ENCODE measurements around the gene TTC39C. TPM values are rescaled to one million over a fixed set of nuclear protein-coding genes. Genes with fewer than 3 reads are reported as not detected.

The TTC39C gene
- total RNA-seq, 2 experiments from 2014 or later = 55.8 to 56.4 TPM

GRCh38 chr18:23990474-23991410 is 23.8 kb upstream of the TTC39C start:
- CTCF ChIA-PET = interaction anchor here (1.0 to 1.1 kb wide), 2 partner anchors 10 to 12 kb away, joined by 3 read pairs; no protein-coding TSS in a partner anchor
- POLR2A ChIA-PET = no interaction called here

DNA sequence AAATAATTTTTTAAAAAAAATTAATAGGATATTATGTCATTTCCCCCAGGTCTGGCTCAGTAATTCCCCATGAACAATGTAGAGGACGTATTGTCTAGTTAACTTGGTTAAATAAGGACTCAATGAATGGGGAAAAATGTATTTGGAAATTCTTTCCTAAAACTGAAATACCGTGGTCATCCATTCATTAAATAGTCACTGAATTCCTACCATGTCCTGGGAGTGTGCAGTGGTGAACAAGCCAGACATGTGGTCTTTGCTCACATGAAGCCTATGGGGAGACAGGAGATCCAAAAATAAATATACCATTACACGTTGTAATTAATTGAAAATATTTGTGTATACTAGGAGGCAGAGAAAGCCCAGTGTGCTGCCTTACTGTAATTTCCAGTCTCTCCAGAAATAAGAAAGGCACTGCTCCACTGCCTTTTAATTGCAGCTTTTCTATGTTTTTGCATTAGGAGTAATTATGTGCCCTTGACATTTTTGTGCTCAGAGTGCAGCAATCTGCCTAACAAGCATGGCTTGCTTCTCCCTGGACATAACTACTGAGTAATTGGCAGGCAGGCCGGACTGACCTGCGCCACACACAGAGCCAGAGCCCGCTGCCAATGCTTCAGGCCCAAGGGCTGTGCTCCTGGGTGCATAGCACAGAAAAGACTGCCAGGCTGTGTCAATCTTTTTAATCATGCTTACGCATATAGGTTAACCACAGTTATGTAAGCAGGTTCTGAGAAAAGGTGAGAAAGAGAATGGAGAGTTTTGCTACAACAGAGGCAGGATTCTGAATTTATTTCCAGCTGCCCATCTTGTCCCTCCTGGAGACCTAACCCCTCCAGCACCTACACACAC is 22.2 kb upstream of the TTC39C start:
- ChIA-PET CTCF (interaction anchor here (1.0 kb wide), 1 partner anchor 11 kb away, joined by 3 read pairs; no protein-coding TSS in a partner anchor), POLR2A (interaction anchor here (0.8 to 1.2 kb wide), 2 partner anchors 24 to 25 kb away, joined by 3 read pairs; no protein-coding TSS in a partner anchor)

GRCh38 chr18:23992941-23993280 is 21.6 kb upstream of the TTC39C start:
- ChIA-PET POLR2A (interaction anchor here (0.8 to 1.2 kb wide), 2 partner anchors 23 to 25 kb away, joined by 3 read pairs; no protein-coding TSS in a partner anchor), CTCF (no interaction called here)

GRCh38 chr18:23994361-23994902 is 20.1 kb upstream of the TTC39C start:
- ChIA-PET POLR2A (no interaction called here), CTCF (interaction anchor here (0.9 kb wide), 1 partner anchor 61 kb away, joined by 3 read pairs; no protein-coding TSS in a partner anchor)

- POLR2A ChIA-PET = no interaction called here
- CTCF ChIA-PET = interaction anchor here (1.0 kb wide), 1 partner anchor 64 kb away, joined by 3 read pairs; no protein-coding TSS in a partner anchor
Observed at GRCh38 chr18:23995180-23995579, 19.4 kb upstream of the TTC39C start.

DNA sequence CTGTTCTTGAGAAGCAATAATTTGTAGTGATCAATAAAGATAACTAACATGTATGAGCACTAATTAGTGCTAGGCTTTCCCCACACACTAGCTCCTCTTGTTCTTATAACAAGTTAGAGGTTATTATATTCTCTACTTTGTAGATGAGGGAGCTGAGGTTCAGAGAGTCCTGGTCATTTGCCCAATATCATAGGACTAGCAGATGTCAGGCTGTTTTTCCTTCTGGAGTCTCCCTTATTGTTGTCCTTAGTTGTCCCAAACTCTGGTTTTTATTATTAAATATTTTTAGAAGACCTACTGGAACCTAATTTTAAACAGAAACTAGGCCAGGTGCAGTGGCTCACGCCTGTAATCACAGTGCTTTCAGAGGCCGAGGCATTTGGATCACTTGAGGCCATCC is 16.5 kb upstream of the TTC39C start:
- ChIA-PET POLR2A (no interaction called here), CTCF (interaction anchor here (1.0 kb wide), 1 partner anchor 14 kb away, joined by 4 read pairs; no protein-coding TSS in a partner anchor)

- ChIA-PET POLR2A (no interaction called here), CTCF (interaction anchor here (1.0 kb wide), 1 partner anchor 15 kb away, joined by 4 read pairs; no protein-coding TSS in a partner anchor)
Observed at GRCh38 chr18:23998820-23999219, 15.7 kb upstream of the TTC39C start.

GRCh38 chr18:24000613-24001490 is 13.7 kb upstream of the TTC39C start:
- ChIA-PET POLR2A (interaction anchor here (0.6 to 0.8 kb wide), 3 partner anchors 7 to 14 kb away, joined by 4 read pairs; partner anchors contain the start of gene TTC39C), CTCF (no interaction called here)

- POLR2A ChIA-PET = no interaction called here
- CTCF ChIA-PET = interaction anchor here (1.3 kb wide), 1 partner anchor 11 kb away, joined by 3 read pairs; no protein-coding TSS in a partner anchor
Observed at GRCh38 chr18:24002479-24002878, 12.1 kb upstream of the TTC39C start.

DNA sequence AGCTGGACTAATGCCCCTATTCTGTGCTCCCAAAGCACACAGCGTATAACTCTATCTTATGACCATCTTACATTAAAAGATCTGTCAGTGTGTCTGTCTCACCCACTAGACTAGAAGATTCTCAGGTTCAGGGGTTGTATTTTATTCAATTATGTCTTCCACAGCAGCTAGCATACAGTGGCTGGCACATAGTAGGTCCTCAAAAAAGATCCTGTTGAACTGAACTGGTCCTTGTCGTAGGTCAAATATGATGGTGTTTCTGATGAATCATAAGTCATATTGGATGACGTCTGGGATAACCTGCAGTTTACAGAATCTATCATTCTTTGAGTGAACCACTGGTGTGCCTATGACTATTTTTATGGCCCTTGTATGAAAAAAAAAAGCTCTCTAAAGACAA is 11.3 kb upstream of the TTC39C start:
- CTCF ChIA-PET = interaction anchor here (1.3 kb wide), 1 partner anchor 12 kb away, joined by 3 read pairs; no protein-coding TSS in a partner anchor
- POLR2A ChIA-PET = no interaction called here

DNA sequence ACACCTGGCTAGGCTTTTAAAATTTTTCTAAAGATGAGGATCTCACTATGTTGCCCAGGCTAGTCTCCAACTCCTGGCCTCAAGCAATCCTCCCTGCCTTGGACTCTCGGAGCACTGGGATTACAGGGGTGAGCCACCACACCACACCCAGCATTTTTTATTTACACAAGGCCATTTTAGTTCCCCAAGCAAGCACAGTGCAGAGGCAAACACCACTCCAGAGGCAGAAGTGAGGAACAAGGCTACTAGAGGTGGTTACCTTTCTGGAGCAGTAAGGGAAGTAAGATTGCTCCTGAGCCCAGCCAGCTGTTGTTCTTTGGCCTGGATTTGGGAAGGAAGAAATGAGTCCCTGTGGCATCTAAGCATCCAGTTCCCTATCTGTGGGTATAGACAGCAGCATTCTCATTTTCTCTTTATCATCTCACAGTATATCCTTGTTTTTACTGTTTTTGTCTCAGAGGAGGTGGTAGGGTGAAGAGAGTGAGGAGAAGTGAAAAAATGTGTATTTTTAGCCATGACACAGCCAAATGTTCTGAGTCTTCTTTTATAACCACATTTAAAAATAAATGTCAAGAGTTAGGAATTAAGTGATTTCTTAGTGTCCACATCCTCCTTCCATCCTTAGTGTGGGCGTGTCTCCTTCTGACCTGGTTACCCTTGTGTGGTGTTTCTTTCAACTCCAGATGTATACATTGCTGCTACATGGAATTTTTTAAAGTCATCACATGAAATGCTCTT is 10.5 kb upstream of the TTC39C start:
- CTCF ChIA-PET = no interaction called here
- POLR2A ChIA-PET = no interaction called here

GRCh38 chr18:24006712-24007313 is 7.7 kb upstream of the TTC39C start:
- ChIA-PET POLR2A (no interaction called here), CTCF (no interaction called here)

DNA sequence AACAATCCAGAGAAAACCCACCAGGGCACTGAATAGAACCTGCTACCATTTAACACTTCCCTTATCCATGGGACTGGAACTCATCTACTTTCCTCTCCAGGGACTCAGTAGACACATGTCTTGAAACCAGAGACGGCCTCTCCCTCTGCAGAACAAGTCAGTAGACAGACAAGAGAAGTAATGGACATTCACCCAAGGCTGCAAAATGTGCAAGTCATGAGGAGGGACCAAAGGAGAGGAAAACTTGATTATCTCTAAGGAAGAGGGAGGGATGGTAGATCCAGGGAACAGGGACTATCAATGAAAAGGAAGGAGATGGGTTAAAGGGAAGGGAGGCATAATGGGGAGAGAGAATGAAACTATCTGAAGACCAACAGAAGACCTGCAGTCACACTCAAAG is 5.3 kb upstream of the TTC39C start:
- POLR2A ChIA-PET = no interaction called here

GRCh38 chr18:24009651-24010333 is 4.8 kb upstream of the TTC39C start:
- POLR2A ChIA-PET = no interaction called here
- CTCF ChIA-PET = no interaction called here

More for the DNA sequence above, 5.3 kb upstream of the TTC39C start:
- CTCF ChIA-PET = no interaction called here

DNA sequence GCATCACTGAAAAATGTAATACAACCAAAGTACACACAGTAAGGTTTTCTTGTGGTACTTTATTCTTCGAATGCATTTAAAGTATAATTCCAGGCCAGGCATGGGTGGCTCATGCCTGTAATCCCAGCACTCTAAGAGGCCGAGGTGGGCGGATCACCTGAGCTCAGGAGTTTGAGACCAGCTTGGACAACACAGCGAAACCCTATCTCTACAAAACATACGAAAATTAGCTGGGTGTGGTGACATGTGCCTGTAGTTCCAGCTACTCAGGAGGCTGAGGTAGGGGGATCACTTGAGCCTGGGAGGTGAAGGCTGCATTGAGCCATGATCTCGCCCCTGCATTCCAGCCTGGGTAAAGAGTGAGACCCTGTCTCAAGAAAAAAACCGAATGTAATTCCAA is 3.9 kb upstream of the TTC39C start:
- ChIA-PET POLR2A (no interaction called here), CTCF (no interaction called here)

DNA sequence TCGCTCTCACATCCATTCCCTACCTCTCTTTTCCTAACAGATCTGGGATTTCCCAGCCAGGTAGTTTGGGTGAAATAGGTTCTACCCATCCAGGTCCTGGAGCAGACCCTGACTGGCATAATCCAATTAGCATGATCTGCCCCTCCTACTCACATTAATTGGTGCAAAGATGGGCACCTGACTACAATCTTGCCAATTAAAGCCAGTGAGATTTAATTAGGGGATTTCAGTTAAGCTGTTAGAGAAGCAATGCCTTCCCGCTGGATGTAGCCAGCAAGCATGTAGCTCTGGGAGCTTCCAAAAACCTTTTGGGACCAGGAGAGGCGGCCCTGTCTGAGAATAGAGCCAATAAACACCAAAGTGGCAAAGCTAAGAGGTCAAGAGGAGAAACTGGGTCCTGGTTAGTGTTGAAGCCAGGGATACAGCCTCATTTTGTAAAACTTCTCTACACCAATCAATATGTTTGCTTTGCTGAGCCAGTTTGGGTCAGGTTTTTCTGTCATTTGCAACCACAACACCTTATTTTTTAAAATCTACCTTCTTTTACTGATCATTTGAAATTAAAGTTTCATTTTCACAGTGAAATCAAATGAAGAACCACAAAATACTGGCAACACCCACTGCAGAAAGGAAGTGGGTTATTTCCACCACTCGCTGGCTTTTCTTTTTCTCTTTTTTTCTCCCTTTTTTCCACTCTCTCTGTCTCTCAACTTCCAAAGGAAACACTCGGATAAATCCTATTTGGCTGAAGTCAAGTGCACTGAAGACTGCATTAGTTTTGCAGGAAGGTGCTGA is 3.2 kb upstream of the TTC39C start:
- ChIA-PET CTCF (no interaction called here), POLR2A (no interaction called here)

DNA sequence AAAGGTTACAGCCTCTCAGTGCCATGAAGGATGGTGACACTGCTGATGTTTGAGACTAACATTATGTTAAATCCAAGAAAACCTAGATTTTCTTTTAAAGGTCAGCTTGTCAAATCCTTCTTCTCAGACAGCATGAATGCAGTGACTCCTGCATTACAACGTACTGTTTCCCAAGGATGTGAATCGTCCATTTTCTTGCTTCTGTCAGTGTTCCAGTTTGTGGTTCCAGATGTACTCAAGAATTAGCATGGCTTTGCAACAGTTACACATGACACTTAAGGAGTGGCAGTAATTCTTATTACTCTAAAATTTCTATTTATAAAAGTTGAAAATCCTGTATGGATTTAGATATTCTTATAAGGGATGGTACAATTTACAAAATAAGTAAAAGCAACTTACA is 1.5 kb upstream of the TTC39C start:
- POLR2A ChIA-PET = no interaction called here

More for the DNA sequence above, 1.5 kb upstream of the TTC39C start:
- CTCF ChIA-PET = no interaction called here
